ENCODE data around the gene COA3.
A peak's percentile ranks its signal among the peaks of the same experiment; 100 is the strongest.

The COA3 gene

DNA sequence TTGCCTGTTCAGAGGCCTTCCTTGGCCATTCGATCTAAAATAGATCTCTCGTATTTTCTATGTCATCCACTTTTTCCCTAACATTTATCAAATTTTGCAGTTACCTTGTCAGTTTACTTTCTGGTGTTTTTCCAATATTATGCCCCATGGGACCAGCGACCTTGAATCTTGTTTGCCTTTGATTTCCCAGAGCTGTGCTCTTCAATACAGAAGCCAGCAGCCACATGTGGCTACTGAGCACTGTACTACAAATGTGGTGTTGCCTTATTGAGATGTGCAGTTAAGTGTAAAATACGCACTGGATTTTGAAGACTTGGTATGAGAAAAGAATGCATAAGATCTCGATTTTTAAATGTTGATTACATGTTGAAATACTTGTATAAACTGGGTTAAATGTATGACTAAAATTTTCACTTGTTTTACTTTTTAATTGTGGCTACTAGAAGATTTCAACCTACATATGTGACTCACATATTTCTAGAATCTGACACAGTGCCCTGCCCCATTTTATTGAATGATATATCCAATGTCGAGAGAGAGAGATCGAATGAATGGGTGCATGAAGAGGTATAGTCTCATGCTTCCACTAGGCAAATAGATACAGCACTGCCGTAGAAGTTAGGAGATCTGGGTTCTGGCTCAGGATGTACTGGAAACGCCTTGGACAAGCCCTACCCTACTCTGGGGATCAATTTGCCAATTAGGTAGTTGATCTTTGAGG is 33.9 kb upstream of the COA3 start:
- Mint-ChIP-seq H3K9me3 (no peaks in the 10 kb centered on the region), H3K4me3 (peak overlapping the region; percentile 93), H3K27me3 (ENCODE audit: low read depth) (peaks cover 17% of the 10 kb centered on the region)

DNA sequence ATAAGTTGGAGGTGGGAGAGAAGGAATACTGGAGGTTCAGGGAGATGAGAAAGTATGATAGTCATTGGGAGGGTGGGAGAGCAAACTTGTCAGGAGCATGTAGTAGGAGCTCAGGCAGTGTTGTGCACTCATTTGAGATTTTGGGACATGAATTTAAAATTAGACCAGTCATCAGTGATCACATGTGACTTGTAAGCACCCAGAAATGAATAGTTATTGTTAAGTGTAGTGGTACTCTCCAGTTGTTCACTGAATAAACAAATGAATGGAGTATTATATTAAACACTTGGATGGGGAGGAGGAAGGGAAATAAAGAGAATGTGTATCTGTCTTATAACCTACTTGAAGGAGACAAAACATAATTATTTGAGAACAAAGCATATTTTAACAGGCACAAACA is 32.5 kb upstream of the COA3 start:
- peaks cover 22% of the 10 kb centered on the region for H3K27me3 Mint-ChIP-seq (ENCODE audit: low read depth)
- H3K36me3 Mint-ChIP-seq (ENCODE audit: low read depth) = peaks cover 9% of the 10 kb centered on the region
- H3K9me3 Mint-ChIP-seq = no peaks in the 10 kb centered on the region
- H3K4me1 Mint-ChIP-seq (ENCODE audit: low read depth) = peaks cover 19% of the 10 kb centered on the region
- peak overlapping the region; percentile 4 for H3K4me3 Mint-ChIP-seq
- no peak overlapping the region for H3K27ac Mint-ChIP-seq

More for the DNA sequence above, 33.9 kb upstream of the COA3 start:
- H3K36me3 Mint-ChIP-seq (ENCODE audit: low read depth) = peaks cover 14% of the 10 kb centered on the region
- H3K27ac Mint-ChIP-seq = peak overlapping the region; percentile 97
- peaks cover 21% of the 10 kb centered on the region for H3K4me1 Mint-ChIP-seq (ENCODE audit: low read depth)

DNA sequence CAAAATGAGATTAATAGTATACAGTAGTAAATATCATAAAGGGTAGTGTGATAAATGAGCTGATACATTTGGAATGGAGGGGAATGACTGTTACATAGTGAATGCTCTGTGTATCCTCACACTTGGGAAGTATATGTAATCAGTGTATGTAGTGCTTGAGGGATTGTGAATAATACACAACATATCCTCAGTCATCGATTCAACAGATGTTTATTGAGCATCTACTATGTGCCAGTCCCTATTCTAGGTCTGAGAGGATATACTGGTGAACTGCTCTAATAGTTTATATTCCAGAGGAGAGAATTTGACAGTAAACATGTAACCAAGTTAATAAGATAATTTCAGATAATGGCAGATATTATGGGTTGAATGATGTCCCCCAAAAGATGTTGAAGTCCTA is 29.0 kb upstream of the COA3 start:
- Mint-ChIP-seq H3K36me3 (ENCODE audit: low read depth) (peaks cover 9% of the 10 kb centered on the region), H3K9me3 (no peaks in the 10 kb centered on the region), H3K4me1 (ENCODE audit: low read depth) (peaks cover 20% of the 10 kb centered on the region), H3K27ac (no peak overlapping the region), H3K27me3 (ENCODE audit: low read depth) (peaks cover 22% of the 10 kb centered on the region), H3K4me3 (no peak overlapping the region)

DNA sequence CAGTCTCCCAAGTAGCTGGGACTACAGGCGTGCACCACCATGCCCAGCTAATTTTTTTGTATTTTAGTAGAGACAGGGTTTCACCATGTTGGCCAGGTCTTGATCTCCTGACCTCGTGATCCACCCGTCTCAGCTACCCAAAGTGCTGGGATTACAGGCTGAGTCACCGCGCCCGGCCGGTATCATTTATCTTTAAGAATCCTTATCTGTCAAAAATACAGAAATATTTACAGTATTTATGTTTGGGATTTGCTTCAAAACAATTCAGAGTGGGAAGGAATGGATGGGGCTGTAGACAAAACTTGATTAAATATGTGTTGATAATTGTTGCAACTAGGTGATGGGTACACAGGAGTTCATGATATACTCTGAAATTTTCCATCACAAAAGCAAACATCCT is 22.7 kb upstream of the COA3 start:
- Mint-ChIP-seq H3K36me3 (ENCODE audit: low read depth) (peaks cover 36% of the 10 kb centered on the region), H3K4me3 (peak overlapping the region; percentile 20), H3K4me1 (ENCODE audit: low read depth) (peaks cover 21% of the 10 kb centered on the region), H3K27me3 (ENCODE audit: low read depth) (no peaks in the 10 kb centered on the region), H3K9me3 (no peaks in the 10 kb centered on the region), H3K27ac (no peak overlapping the region)

DNA sequence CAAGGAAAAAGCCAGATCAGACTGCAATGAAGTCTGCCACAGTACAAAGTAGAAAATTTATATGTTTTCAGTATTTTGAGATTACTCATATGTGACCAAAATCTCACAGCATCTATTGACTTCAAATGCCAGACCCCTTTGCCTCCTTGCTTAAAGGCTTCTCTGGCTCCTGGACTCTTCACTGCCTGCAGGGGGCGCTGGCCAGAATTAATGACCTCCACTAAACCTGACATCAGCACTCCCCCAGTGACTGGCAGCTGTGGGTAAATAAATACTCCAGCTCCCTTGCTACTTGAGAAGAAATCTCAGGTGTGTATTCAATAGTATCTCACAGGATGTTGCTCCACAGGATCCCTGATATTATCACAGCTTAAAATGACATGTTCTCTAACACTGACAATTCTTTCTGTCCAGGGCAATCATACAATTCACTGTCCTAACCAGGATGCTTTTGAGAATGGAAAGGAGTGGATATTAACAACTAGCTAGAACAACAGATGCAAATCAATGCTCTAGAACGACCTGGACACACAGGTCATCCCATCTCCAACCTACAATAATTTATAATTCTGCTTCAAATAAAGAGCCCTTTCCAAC is 21.5 kb upstream of the COA3 start:
- H3K27me3 Mint-ChIP-seq (ENCODE audit: low read depth) = no peaks in the 10 kb centered on the region
- peaks cover 23% of the 10 kb centered on the region for H3K4me1 Mint-ChIP-seq (ENCODE audit: low read depth)
- H3K9me3 Mint-ChIP-seq = no peaks in the 10 kb centered on the region
- H3K4me3 Mint-ChIP-seq = no peak overlapping the region
- peaks cover 47% of the 10 kb centered on the region for H3K36me3 Mint-ChIP-seq (ENCODE audit: low read depth)
- no peak overlapping the region for H3K27ac Mint-ChIP-seq

DNA sequence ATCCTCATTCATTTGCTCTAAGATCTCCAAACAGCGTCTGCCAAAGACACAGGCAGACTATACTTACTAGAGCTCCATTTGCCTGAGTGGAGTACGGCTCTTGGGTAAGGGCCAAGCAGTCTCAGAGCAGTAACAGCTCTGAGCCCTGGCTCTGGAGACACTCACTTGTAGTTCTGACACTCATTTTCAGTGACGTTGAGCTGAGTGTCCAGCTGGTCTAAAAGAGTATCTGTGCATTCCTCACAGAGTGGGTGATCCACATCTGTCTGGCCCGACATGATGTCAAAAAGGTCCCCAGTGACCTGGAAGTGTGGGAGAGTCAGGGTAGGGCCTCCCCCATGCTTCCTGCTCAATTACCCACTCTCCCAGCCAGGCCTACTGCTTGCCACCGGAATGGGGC is 19.9 kb upstream of the COA3 start:
- no peaks in the 10 kb centered on the region for H3K27me3 Mint-ChIP-seq (ENCODE audit: low read depth)
- peaks cover 51% of the 10 kb centered on the region for H3K36me3 Mint-ChIP-seq (ENCODE audit: low read depth)
- no peaks in the 10 kb centered on the region for H3K9me3 Mint-ChIP-seq
- no peak overlapping the region for H3K4me3 Mint-ChIP-seq
- peaks cover 16% of the 10 kb centered on the region for H3K4me1 Mint-ChIP-seq (ENCODE audit: low read depth)
- no peak overlapping the region for H3K27ac Mint-ChIP-seq

DNA sequence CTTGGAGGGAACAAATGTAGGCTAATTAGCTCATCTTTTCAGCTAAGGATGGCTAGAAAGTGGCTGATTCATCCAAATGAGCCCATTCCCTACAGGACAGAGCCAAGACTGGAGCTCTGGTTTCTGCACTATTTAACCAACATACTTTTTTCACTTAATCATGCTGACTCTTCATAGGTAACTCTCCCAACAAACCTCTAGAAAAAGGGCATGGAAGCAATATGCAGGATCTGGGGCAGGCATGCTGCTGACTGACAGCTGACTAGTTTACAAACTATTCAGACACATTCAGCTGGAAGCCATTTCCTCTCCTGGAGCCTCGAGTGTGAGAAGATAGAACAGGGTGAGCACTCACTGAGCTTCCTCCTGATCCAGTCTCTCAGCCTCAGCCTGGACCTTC is 19.4 kb upstream of the COA3 start:
- H3K9me3 Mint-ChIP-seq = no peaks in the 10 kb centered on the region
- H3K27me3 Mint-ChIP-seq (ENCODE audit: low read depth) = no peaks in the 10 kb centered on the region
- no peak overlapping the region for H3K4me3 Mint-ChIP-seq
- H3K36me3 Mint-ChIP-seq (ENCODE audit: low read depth) = peaks cover 51% of the 10 kb centered on the region
- H3K4me1 Mint-ChIP-seq (ENCODE audit: low read depth) = peaks cover 14% of the 10 kb centered on the region
- no peak overlapping the region for H3K27ac Mint-ChIP-seq

DNA sequence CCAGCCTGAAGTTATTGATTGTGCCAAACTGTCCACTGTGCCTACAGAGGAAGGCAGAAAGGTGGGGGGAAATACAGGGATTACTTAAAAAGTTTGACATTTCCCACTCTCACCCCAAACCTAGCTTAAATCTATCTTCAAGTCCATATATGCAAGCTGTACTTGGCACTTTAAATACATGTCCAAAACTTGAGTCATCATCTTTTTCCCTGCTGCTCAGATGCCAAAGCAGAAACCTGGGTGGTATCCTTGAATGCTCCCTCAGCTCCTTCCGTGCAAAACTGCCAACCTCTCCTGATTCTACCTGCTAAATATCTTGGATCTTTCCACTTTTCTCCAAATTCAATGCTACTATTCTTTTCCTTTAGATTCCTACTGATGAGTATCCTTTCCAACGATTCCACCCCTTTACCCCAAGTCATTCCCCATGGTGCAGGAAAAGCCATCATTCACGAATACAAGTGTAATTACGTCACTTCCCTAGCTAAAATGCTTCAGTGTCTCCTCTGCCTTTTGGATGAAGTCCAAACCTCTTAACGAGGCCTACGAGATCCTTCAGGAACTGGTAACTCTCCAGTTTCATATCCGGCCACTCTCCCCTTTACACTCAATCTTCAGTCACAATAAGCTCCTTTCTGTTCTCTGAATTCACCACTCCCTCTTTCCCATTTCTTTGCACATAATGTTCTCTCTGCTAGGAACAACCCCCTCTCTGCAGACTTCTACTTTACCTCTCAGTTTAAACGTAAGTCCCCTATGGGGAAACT is 16.3 kb upstream of the COA3 start:
- no peaks in the 10 kb centered on the region for H3K9me3 Mint-ChIP-seq
- H3K36me3 Mint-ChIP-seq (ENCODE audit: low read depth) = peaks cover 55% of the 10 kb centered on the region
- peak overlapping the region; percentile 45 for H3K27ac Mint-ChIP-seq
- H3K27me3 Mint-ChIP-seq (ENCODE audit: low read depth) = no peaks in the 10 kb centered on the region
- H3K4me1 Mint-ChIP-seq (ENCODE audit: low read depth) = peaks cover 5% of the 10 kb centered on the region
- H3K4me3 Mint-ChIP-seq = no peak overlapping the region

DNA sequence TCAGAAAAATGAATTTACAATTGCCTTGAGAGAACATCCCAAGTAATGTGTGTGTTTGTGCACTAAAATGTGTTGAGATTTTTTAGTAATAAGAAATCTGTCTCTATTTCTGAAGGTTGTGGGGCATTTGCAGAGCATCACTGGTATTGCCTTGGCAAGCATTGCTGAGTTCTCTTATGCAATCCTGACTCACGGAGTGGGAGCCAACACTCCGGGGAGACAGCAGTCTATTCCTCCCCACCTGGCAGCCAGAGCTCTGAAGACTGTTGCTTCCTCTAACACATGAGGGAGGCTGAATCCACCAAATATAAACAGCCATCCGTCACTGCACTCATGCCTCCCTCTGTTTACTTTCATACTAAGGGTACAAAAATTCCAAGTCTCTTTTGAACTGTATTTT is 10.7 kb upstream of the COA3 start:
- Mint-ChIP-seq H3K4me3 (no peak overlapping the region), H3K27ac (no peak overlapping the region), H3K9me3 (no peaks in the 10 kb centered on the region), H3K4me1 (ENCODE audit: low read depth) (peaks cover 2% of the 10 kb centered on the region), H3K36me3 (ENCODE audit: low read depth) (peaks cover 34% of the 10 kb centered on the region), H3K27me3 (ENCODE audit: low read depth) (no peaks in the 10 kb centered on the region)

DNA sequence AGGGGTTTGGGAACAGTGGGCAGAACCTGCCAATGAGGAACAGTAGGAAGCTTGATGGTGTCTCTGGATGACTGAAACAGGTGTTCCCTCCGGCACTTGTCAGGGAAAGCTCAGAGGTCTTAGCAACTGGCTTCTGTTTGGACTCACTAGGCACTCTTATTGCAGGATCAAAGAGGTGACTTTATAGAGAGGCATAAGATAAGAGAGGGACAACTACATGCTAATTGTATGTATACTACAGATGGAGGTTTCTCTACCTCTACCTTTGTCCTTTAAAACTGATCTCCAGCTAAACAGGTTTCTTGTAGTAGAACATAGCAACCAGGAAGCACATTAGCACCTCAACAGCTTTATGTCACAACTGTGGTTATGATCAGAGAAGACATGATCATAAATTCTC is 7.7 kb upstream of the COA3 start:
- H3K27ac Mint-ChIP-seq = no peak overlapping the region
- H3K9me3 Mint-ChIP-seq = no peaks in the 10 kb centered on the region
- peaks cover 2% of the 10 kb centered on the region for H3K4me1 Mint-ChIP-seq (ENCODE audit: low read depth)
- no peak overlapping the region for H3K4me3 Mint-ChIP-seq
- H3K27me3 Mint-ChIP-seq (ENCODE audit: low read depth) = peaks cover 6% of the 10 kb centered on the region
- peaks cover 20% of the 10 kb centered on the region for H3K36me3 Mint-ChIP-seq (ENCODE audit: low read depth)

DNA sequence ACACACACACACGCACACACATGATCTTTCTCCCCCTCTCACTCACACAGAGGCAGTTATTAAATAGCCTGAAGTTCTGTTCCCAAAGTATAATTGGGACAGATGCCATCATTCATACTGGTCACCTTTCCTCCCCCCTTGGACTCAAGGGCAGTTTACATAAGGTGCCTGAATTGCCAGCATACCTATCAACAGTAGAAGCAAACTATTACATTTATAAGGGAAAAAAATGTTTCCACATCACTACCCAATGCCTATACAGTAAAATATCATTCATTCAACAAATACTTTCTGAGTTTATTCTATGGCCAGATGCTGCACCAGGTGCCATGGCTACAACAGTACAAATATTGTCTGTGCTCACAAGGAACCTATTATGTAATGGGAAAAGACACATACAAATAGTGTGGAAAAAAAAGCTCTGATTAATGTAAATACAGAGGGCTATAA is 6.4 kb upstream of the COA3 start:
- Mint-ChIP-seq H3K4me1 (ENCODE audit: low read depth) (no peaks in the 10 kb centered on the region), H3K27me3 (ENCODE audit: low read depth) (peaks cover 13% of the 10 kb centered on the region), H3K36me3 (ENCODE audit: low read depth) (peaks cover 11% of the 10 kb centered on the region), H3K9me3 (no peaks in the 10 kb centered on the region), H3K4me3 (no peak overlapping the region), H3K27ac (no peak overlapping the region)

DNA sequence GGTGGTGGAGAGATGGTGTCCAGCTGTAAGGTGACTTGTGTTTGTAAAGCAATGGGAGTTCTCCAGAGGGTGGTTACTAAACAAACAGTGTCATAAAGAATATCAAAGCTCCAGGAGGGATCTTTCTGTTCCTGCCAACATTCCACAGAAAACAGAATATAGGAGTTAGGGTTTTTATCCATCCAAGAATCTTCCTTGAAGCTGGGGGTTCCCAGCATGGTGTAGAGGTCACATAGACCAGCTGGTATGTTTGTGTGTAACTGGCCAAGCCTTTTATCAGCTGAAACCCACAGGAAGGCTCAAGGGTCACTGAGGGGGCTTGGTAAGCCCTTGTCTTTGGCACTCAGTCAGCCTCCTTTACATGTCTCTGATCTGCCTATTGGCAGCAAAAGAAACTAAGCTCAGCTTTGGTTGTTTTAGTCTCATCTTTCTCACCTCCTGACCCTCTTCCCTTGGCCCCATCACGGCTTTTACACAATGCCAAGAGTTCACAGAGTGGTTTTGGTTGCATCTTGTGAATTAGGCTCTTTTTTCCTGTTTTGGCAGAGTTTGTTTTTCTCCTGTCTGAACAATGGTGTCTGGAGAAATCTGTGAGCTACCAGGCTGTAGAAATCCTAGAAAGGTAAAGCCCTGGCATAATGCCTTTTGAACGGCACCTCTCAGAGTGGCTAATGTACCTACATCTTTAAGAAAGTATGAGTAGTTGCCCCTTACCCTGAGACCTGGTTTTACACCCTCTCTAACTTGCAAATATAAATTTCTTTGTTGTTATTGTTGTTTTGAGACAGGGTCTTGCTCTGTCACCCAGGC is 4.8 kb upstream of the COA3 start:
- H3K4me1 Mint-ChIP-seq (ENCODE audit: low read depth) = peaks cover 4% of the 10 kb centered on the region
- no peak overlapping the region for H3K4me3 Mint-ChIP-seq
- H3K9me3 Mint-ChIP-seq = no peaks in the 10 kb centered on the region
- H3K27ac Mint-ChIP-seq = no peak overlapping the region
- peaks cover 4% of the 10 kb centered on the region for H3K36me3 Mint-ChIP-seq (ENCODE audit: low read depth)
- peaks cover 16% of the 10 kb centered on the region for H3K27me3 Mint-ChIP-seq (ENCODE audit: low read depth)

DNA sequence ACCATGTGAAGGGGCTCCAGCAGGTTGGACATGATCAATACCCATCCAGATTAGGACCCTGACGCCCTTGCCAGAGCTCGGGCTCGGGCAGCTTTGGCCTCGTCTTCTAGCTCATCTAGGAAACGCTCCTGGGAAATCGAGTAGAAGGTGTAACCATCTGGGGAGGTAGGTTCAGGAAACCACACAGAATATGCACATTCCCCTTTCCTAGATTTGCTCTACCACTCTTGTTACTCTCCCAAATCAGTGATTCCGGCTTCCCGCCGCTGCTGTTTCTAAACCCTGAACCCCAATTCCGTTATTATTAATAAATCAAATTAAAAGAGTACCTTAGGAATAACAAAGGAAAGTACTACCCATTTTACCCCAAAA is 507 bp downstream of the COA3 start:
- Mint-ChIP-seq H3K9me3 (no peaks in the 10 kb centered on the region), H3K4me1 (ENCODE audit: low read depth) (peaks cover 17% of the 10 kb centered on the region), H3K27ac (peak overlapping the region; percentile 73), H3K4me3 (peak overlapping the region; percentile 91), H3K27me3 (ENCODE audit: low read depth) (peaks cover 16% of the 10 kb centered on the region), H3K36me3 (ENCODE audit: low read depth) (peaks cover 5% of the 10 kb centered on the region)

Data from T-helper 1 cell treated with Interleukin-12 subunit alpha and Interleukin-12 subunit beta and Interleukin-4 antibody, amounts not matched to agents 30 μg/mL and 1 μg/mL, for 36 hours (primary cell).